ENCODE data around the gene FCRL1. TPM values are rescaled to one million over a fixed set of nuclear protein-coding genes. Genes with fewer than 3 reads are reported as not detected.

Gene FCRL1
- total RNA-seq, 4 donors from 2014 or later: not detected

DNA sequence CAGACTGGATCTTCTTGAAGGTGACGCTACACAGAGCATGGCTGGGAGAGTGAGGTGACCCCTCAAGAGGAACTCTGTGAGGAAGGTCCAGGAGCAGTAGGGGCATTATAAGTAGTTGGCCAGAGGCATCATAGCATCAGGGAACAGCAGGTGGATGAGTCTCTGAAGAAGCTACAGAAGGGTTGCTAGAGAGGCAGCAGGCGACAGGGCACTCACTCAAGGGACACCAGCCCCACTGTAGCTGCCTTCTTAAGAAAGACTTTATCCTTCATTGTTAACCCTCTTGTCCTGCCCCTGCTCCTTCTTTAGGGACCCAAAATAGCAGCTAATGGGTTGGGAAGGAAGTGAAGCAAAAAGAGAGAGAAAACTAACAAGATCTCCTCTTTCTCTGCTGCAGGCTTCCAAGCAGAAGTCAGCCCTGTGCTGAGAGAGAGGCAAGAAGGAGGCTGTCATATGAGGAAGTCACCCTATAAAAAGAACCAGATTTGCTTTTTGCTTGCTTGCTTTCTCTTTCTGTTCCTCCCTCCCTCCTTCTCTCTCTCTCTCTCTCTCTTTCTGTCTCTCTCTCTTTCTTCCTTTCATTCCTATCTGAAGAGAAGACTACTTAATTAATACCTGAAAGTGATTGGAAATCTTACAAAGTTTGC is 29.4 kb upstream of the FCRL1 start:
- intact Hi-C loops (cut with DNase I; ENCODE audit: low total_unique reads): no loop called here
- DNase-seq (ENCODE audit: low spot score in 2 of 2): no peak
- 83 to 94% methylated on average over 2 of the region's 2 CpGs for WGBS, 2 donors
- no peak overlapping the region for H3K4me3 ChIP-seq (ENCODE audit: low read depth, poor library complexity, severe bottlenecking)
- no peak for TF ChIP-seq POLR2A (IDR thresholded peaks at IDR 0.05)
- TF ChIP-seq, protein P1, sequence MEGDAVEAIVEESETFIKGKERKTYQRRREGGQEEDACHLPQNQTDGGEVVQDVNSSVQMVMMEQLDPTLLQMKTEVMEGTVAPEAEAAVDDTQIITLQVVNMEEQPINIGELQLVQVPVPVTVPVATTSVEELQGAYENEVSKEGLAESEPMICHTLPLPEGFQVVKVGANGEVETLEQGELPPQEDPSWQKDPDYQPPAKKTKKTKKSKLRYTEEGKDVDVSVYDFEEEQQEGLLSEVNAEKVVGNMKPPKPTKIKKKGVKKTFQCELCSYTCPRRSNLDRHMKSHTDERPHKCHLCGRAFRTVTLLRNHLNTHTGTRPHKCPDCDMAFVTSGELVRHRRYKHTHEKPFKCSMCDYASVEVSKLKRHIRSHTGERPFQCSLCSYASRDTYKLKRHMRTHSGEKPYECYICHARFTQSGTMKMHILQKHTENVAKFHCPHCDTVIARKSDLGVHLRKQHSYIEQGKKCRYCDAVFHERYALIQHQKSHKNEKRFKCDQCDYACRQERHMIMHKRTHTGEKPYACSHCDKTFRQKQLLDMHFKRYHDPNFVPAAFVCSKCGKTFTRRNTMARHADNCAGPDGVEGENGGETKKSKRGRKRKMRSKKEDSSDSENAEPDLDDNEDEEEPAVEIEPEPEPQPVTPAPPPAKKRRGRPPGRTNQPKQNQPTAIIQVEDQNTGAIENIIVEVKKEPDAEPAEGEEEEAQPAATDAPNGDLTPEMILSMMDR (IDR thresholded peaks at IDR 0.05): no peak

DNA sequence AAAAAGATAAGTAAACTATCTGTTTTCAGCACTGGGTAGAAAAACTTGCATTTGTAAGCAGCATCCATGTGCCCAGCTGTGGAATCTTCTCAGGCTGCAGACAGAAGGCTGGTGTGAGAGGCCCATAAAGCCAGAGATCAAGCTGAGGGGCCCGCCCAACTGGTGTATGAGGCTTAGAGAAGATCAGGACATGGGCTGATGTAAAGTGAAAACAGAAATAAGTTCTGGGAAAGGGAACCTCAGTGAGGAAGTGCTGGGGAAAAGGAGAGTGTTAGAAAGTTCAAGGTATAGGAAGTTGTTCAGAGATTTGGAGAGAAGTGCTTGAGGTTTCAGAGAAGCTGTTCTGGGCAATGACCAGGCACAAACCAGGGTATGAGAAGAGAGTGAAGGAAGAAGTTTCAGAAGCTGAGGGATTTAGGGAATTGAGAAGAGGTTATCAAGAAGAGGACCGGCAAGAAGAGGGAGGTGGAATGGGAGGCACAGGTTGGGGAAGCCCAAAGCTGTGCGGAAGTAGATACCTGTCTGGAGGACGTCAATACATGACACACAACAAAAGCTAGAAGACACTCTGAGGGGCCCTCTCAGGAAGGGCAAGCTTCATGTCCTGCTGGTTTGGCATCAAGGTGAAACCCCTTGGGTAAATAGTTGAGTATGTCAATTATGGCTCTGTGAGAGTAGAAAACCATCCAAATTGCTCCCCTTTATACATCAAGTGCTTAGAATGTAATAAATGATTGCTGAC is 24.3 kb upstream of the FCRL1 start:
- intact Hi-C loops (cut with DNase I; ENCODE audit: low total_unique reads): no loop called here
- DNase-seq (ENCODE audit: low spot score in 2 of 2): no peak

DNA sequence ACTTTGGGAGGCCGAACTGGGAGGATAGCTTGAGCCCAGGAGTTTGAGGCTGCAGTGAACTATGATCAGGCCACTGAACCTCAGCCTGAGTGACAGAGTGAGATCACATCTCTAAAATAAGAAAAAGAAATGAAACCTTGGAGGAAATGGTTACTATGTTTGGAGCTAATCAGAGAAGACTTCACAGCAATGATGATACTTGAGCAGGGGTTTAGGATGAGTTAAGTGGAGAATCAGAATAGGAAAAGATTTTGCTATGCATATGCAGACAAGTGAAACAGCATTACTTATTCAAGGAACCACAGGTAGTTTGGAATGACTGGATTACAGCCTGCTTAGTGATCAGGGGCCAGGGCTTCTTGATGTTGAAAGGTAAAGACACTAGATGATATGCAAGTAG is 23.0 kb upstream of the FCRL1 start:
- intact Hi-C loops (cut with DNase I; ENCODE audit: low total_unique reads): no loop called here
- TF ChIP-seq, protein P1 (IDR thresholded peaks at IDR 0.05): no peak
- TF ChIP-seq POLR2A (IDR thresholded peaks at IDR 0.05): no peak
- no peak overlapping the region for H3K4me3 ChIP-seq (ENCODE audit: low read depth, poor library complexity, severe bottlenecking)
- no peak for DNase-seq (ENCODE audit: low spot score in 2 of 2)
- 78 to 79% methylated on average over 1 of the region's 1 CpG for WGBS, 2 donors

More for the DNA sequence above, 24.3 kb upstream of the FCRL1 start:
- H3K4me3 ChIP-seq (ENCODE audit: low read depth, poor library complexity, severe bottlenecking): no peak overlapping the region
- TF ChIP-seq POLR2A (IDR thresholded peaks at IDR 0.05): no peak
- 72 to 75% methylated on average over 4 of the region's 4 CpGs for WGBS, 2 donors

DNA sequence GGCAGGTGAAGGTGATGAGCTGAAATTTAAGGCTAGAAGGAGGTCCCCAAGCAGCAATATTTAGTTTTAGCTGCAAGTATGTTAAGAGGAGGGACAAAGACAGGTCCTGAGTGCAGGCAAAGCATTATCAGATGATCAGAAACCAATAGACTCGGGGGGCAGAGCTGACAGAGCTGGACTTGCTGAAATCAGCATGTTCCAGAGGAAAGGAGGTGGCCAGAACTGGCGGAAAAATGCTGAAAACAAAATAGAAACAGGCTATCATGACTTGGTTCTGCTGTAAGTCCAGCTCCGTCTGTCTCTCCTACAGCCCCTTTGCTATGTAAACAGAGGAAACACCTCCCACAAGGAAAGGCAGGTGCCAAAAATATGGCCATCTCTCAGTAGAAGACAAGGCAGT is 21.8 kb upstream of the FCRL1 start, which contains the start of gene CD5L:
CD5L (minus strand) TSS at position 101 of the 400 bp plus-strand sequence. CDS start 107 bp downstream, outside the sequence.
- intact Hi-C loops (cut with DNase I; ENCODE audit: low total_unique reads): no loop called here
- no peak within 1 kb of the TSS for H3K4me3 ChIP-seq (ENCODE audit: low read depth, poor library complexity, severe bottlenecking)
- WGBS, 2 donors: 70 to 73% methylated on average over 3 of the region's 3 CpGs
- no peak for DNase-seq (ENCODE audit: low spot score in 2 of 2)
- TF ChIP-seq POLR2A (IDR thresholded peaks at IDR 0.05): no peak
- TF ChIP-seq, protein P1 (IDR thresholded peaks at IDR 0.05): no peak

DNA sequence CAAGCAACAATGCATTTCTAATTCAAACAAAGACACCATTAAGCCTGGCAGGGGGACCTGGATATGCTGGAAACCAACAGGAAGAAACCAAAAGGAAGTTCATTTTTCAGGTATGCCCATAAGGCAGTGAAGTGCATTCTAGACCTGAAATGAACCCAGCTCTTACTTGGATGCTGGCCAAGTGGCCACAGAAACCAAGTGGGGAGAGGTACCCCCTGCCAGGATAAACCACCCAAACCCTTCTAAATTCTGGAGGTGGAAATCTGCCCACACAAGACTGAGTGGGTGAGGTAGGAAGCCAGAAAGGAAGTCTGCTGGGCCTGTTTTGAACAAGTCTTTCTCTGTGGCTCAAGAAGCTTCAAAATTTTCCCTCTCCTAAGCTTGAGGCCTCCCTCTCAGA is 19.0 kb upstream of the FCRL1 start:
- intact Hi-C loops (cut with DNase I; ENCODE audit: low total_unique reads): no loop called here
- H3K4me3 ChIP-seq (ENCODE audit: low read depth, poor library complexity, severe bottlenecking): no peak overlapping the region
- DNase-seq (ENCODE audit: low spot score in 2 of 2): no peak
- TF ChIP-seq, protein P1 (IDR thresholded peaks at IDR 0.05): no peak
- TF ChIP-seq POLR2A (IDR thresholded peaks at IDR 0.05): no peak

DNA sequence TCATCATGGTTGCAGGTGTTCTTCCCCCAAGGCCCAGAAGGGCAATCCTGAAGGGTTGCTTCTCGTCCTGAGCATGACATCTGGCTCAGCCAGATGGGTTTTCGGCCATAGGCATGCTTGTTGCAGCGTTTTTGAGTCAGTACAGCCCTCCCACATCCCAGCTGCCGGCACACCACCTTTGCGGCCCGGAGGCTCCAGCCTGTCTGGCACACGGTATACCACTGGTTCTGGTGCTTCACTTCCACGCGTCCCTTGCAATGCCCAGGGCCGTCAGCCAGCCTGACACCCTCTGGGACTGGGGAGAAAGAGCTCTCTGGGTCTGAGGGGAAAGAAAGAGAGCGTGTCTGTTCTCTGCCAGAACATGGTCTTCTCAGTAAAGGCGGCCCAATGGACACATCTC is 14.5 kb upstream of the FCRL1 start:
- no peak for TF ChIP-seq POLR2A (IDR thresholded peaks at IDR 0.05)
- TF ChIP-seq, protein P1 (IDR thresholded peaks at IDR 0.05): no peak
- no peak for DNase-seq (ENCODE audit: low spot score in 2 of 2)
- 68 to 79% methylated on average over 12 of the region's 12 CpGs for WGBS, 2 donors
- no peak overlapping the region for H3K4me3 ChIP-seq (ENCODE audit: low read depth, poor library complexity, severe bottlenecking)
- intact Hi-C loops (cut with DNase I; ENCODE audit: low total_unique reads): no loop called here

All from lower leg skin (tissue), 4 donors.